MCF 10A (cell line): ENCODE results near the gene CRTAC1. TPM values are rescaled to one million over a fixed set of nuclear protein-coding genes. Genes with fewer than 3 reads are reported as not detected.

Experiments used
- BruUV-seq: library from RNA; stranded (reverse); fragments of 400-500 nt; replicated peaks from 2 replicates; lab custom pipeline; 2021; lab: Mats Ljungman, UMichigan
- CTCF ChIA-PET: fragments of 300-600 bp; sonication (Branson Sonifier 250); formaldehyde crosslinking; extraction: SDS; loops from one replicate; lab custom pipeline; 2021; ENCODE audit warnings: antibody characterized with exemption, inconsistent platforms; lab: Yijun Ruan, JAX
- POLR2A ChIA-PET: fragments of 300-600, 350-650 bp; sonication (Branson Sonifier 250); formaldehyde crosslinking; extraction: SDS; loops from one replicate; lab custom pipeline; 2020; ENCODE audit warnings: antibody characterized with exemption, inconsistent platforms; lab: Yijun Ruan, JAX
- DNase-seq: peaks from one replicate; pipeline ENCODE4 v3.0.0-alpha.2; 2018; ENCODE audit not compliant: unreplicated experiment
- H3K27ac Mint-ChIP-seq: one replicate; pipeline ENCODE4 v1.8.0; 2022; ENCODE audit warnings: mild to moderate bottlenecking, low read depth, mixed read lengths; ENCODE audit not compliant: unreplicated experiment
- H3K27me3 Mint-ChIP-seq: one replicate; pipeline ENCODE4 v1.8.0; 2022; ENCODE audit warnings: mixed read lengths; ENCODE audit not compliant: insufficient read depth, unreplicated experiment
- H3K36me3 Mint-ChIP-seq: one replicate; pipeline ENCODE4 v1.8.0; 2022; ENCODE audit warnings: mild to moderate bottlenecking, moderate library complexity, mixed read lengths; ENCODE audit not compliant: insufficient read depth, unreplicated experiment
- H3K4me1 Mint-ChIP-seq: one replicate; pipeline ENCODE4 v1.8.0; 2022; ENCODE audit warnings: mixed read lengths; ENCODE audit not compliant: insufficient read depth, unreplicated experiment
- H3K4me3 Mint-ChIP-seq: one replicate; pipeline ENCODE4 v1.8.0; 2022; ENCODE audit warnings: mild to moderate bottlenecking, moderate library complexity, mixed read lengths; ENCODE audit not compliant: unreplicated experiment
- H3K9me3 Mint-ChIP-seq: one replicate; pipeline ENCODE4 v1.8.0; 2022; ENCODE audit warnings: mixed read lengths; ENCODE audit not compliant: unreplicated experiment
- CTCF ChIP-seq: fragments of 200-600 bp; IDR thresholded peaks from one replicate; pipeline ENCODE4 v1.8.0; 2022; ENCODE audit warnings: antibody characterized with exemption, mild to moderate bottlenecking; ENCODE audit not compliant: unreplicated experiment
- intact Hi-C: fragments of 100-400 bp; cut with micrococcal nuclease; formaldehyde crosslinking; loops from 2 replicates; pipeline ENCODE4 v1.14.1; 2022
- total RNA-seq: library from RNA; stranded (reverse); gene quantifications from 2 replicates; pipeline ENCODE4 v1.2.3, GENCODE V29; 2022

CRTAC1 gene
- total RNA-seq, 1 experiment from 2014 or later: not detected

DNA sequence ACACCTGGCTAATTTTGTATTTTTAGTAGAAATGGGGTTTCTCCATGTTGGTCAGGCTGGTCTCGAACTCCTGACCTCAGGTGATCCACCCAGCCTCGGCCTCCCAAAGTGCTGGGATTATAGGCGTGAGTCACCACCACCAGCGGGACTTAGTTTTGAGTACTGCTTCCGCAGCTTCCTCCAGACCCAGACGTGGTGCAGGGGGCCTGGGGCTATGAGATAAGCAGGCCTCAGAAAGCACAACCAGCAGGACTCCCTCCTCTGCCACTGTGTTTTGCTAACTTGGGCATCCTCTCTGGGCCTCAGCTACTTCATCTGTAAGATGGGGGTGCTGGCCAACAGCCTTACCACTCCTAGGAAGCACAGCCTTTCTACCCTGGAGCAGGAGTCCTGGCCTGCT, 143.0 kb downstream of the CRTAC1 start:
- intact Hi-C loops: no loop called here
- POLR2A ChIA-PET: no interaction called here
- Mint-ChIP-seq H3K4me3 (no peak overlapping the region), H3K27me3 (no peaks in the 10 kb centered on the region), H3K36me3 (no peaks in the 10 kb centered on the region), H3K9me3 (no peaks in the 10 kb centered on the region), H3K27ac (no peak overlapping the region), H3K4me1 (peaks cover 22% of the 10 kb centered on the region)
- peak; percentile 9 for DNase-seq
- CTCF ChIA-PET: interaction anchor here (0.8 to 2.1 kb wide), 3 partner anchors 11 to 426 kb away, joined by 4 to 7 read pairs (median 4); no protein-coding TSS in a partner anchor
- no peak for TF ChIP-seq CTCF
- BruUV-seq: no TSS peak

GRCh38 chr10:97886286-97886685, 144.1 kb downstream of the CRTAC1 start:
- intact Hi-C loops: no loop called here
- CTCF ChIA-PET: interaction anchor here (0.6 to 2.3 kb wide), 7 partner anchors 11 to 155 kb away, joined by 3 to 10 read pairs (median 4); no protein-coding TSS in a partner anchor

DNA sequence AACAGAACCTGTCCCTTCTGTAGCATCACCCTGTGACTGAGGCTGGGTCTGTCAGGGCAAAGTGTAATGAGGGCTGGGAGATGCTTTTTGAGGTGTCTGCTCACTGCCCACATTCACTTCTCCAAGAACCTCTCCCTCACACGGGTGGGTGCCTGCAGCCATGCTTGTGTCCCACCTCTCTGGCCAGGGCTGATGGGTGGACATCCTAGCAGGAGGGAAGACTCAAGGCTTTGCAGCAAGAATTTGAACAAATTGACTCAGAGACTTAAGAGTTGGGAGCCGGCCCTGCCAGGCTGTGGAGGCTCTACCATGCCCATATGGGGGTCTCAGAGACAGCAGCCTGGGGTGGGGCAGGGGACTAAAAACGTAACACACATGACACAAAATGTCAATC, 147.3 kb downstream of the CRTAC1 start:
- Mint-ChIP-seq H3K4me1 (peaks cover 17% of the 10 kb centered on the region), H3K9me3 (no peaks in the 10 kb centered on the region), H3K4me3 (no peak overlapping the region), H3K27ac (peak overlapping the region; percentile 62), H3K27me3 (no peaks in the 10 kb centered on the region), H3K36me3 (no peaks in the 10 kb centered on the region)
- no peak for TF ChIP-seq CTCF
- ChIA-PET CTCF (interaction anchor here (0.6 to 2.6 kb wide), 2 partner anchors 14 to 48 kb away, joined by 5 to 13 read pairs; no protein-coding TSS in a partner anchor), POLR2A (no interaction called here)
- intact Hi-C loops: no loop called here
- BruUV-seq: no TSS peak
- DNase-seq: no peak

More at GRCh38 chr10:97886286-97886685, 144.1 kb downstream of the CRTAC1 start:
- no TSS peak for BruUV-seq
- Mint-ChIP-seq H3K9me3 (no peaks in the 10 kb centered on the region), H3K36me3 (no peaks in the 10 kb centered on the region), H3K27ac (no peak overlapping the region), H3K4me3 (no peak overlapping the region), H3K27me3 (no peaks in the 10 kb centered on the region), H3K4me1 (peaks cover 30% of the 10 kb centered on the region)
- TF ChIP-seq CTCF: no peak
- no peak for DNase-seq
- POLR2A ChIA-PET: interaction anchor here (0.5 to 0.6 kb wide), 3 partner anchors 8 to 210 kb away, joined by 3 to 6 read pairs (median 5); no protein-coding TSS in a partner anchor

DNA sequence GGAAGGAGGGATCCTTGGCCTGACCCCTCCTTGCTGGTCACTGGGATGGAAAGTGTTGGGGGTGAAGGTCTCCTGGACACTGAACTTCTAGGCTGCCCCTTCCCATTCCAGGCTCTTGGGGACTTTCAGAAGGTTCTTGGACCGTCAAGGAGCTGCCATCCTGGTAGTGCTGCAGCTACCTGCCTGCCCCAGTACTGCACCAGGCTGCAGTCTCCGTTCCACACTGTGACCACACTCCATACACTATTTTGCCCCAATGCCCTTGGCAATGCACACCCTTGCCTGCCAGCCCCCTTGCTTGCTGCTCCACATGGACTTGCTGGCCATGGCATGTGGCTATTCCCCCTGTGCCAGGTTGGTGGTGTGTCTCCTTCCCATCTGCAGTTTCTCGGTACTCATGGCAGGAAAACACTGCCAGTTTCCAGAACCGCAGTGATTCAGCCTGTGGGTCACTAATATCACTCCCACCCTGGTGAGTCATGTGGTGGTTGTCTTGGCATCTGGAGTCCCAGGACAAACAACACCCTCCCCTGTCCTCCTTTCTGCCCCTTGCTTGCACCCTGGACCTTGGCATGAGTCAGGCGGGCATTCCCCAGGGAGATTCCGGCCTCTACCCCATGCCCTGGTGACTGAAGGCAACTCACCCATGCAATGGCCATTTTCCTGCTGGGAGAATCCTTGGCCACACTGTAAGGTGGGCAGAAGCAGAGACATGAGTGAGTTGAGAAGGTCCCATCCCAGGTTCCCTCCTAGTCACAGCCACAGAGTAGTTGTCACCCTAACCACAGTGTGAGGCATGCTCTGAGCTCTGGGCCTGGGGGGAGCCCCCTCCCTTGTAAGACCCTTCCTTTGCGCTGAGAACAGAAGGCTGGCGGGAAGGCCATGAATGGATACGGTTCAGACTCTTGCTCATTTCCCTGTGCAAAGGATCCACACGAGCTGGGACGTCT, 148.0 kb downstream of the CRTAC1 start:
- peak; percentile 98 for DNase-seq
- TF ChIP-seq CTCF: no peak
- Mint-ChIP-seq H3K4me3 (peak overlapping the region; percentile 8), H3K4me1 (peaks cover 14% of the 10 kb centered on the region), H3K36me3 (no peaks in the 10 kb centered on the region), H3K27ac (peak overlapping the region; percentile 62), H3K27me3 (no peaks in the 10 kb centered on the region), H3K9me3 (no peaks in the 10 kb centered on the region)
- ChIA-PET POLR2A (interaction anchor here (0.8 kb wide), 1 partner anchor 20 kb away, joined by 3 read pairs; no protein-coding TSS in a partner anchor), CTCF (interaction anchor here (1.0 to 3.5 kb wide), 2 partner anchors 13 to 39 kb away, joined by 4 to 34 read pairs; no protein-coding TSS in a partner anchor)
- no TSS peak for BruUV-seq
- intact Hi-C loops: no loop called here
